GM23338 (cell line): Measurements from ENCODE around the gene PAX5. TPM values are rescaled to one million over a fixed set of nuclear protein-coding genes. Genes with fewer than 3 reads are reported as not detected.

Experiments used
- ATAC-seq: fragments of 200-7000 bp; cut with Tn5 transposase; 3 replicates; pipeline ENCODE4 v1.9.1; 2020
- DNase-seq: peaks from one replicate; pipeline ENCODE4 v3.0.0-alpha.2; 2015; ENCODE audit warnings: low spot score
- H2AFZ ChIP-seq: fragments of 200-600 bp; sonication (generic); 2 replicates; pipeline ENCODE4 v1.8.0; 2016; ENCODE audit warnings: antibody characterized with exemption, mild to moderate bottlenecking, moderate library complexity
- H3F3A ChIP-seq: fragments of 200-600 bp; sonication (generic); replicated peaks from 2 replicates; pipeline ENCODE4 v1.8.0; 2017; ENCODE audit warnings: antibody characterized with exemption, mixed run types, low read depth
- H3K27ac ChIP-seq: fragments of 200-600 bp; sonication (generic); 2 replicates; pipeline ENCODE4 v1.6.1; 2016; ENCODE audit warnings: low read depth
- H3K27me3 ChIP-seq: fragments of 200-600 bp; sonication (generic); 2 replicates; pipeline ENCODE4 v1.8.0; 2016; ENCODE audit warnings: mild to moderate bottlenecking, mixed run types, moderate library complexity; ENCODE audit not compliant: insufficient read depth
- H3K36me3 ChIP-seq: fragments of 200-600 bp; sonication (generic); 2 replicates; pipeline ENCODE4 v1.8.0; 2016; ENCODE audit warnings: mild to moderate bottlenecking; ENCODE audit not compliant: insufficient read depth
- H3K4me1 ChIP-seq: fragments of 200-600 bp; sonication (generic); 2 replicates; pipeline ENCODE4 v1.8.0; 2016; ENCODE audit warnings: mild to moderate bottlenecking, moderate library complexity; ENCODE audit not compliant: insufficient read depth
- H3K4me2 ChIP-seq: fragments of 200-600 bp; sonication (generic); 2 replicates; pipeline ENCODE4 v1.7.1; 2017; ENCODE audit warnings: mixed run types
- H3K4me3 ChIP-seq: fragments of 200-600 bp; sonication (generic); 2 replicates; pipeline ENCODE4 v1.6.1; 2016; ENCODE audit warnings: mixed run types
- H3K79me2 ChIP-seq: fragments of 200-600 bp; sonication (generic); replicated peaks from 2 replicates; pipeline ENCODE4 v1.8.0; 2017; ENCODE audit warnings: mild to moderate bottlenecking; ENCODE audit not compliant: insufficient read depth
- H3K9me2 ChIP-seq: fragments of 200-600 bp; sonication (generic); 2 replicates; pipeline ENCODE4 v1.8.0; 2017; ENCODE audit not compliant: insufficient read depth
- H4K20me1 ChIP-seq: fragments of 200-600 bp; sonication (generic); replicated peaks from 2 replicates; pipeline ENCODE4 v1.8.0; 2017; ENCODE audit warnings: mild to moderate bottlenecking; ENCODE audit not compliant: insufficient read depth
- H3K27ac Mint-ChIP-seq: 2 replicates; pipeline ENCODE4 v1.8.0; 2020; ENCODE audit warnings: inconsistent platforms, mild to moderate bottlenecking, moderate library complexity, mixed read lengths
- H3K27me3 Mint-ChIP-seq: 3 replicates; pipeline ENCODE4 v1.8.0; 2022; ENCODE audit warnings: low read depth, mild to moderate bottlenecking, moderate library complexity, mixed read lengths, inconsistent platforms; ENCODE audit not compliant: insufficient read depth, poor library complexity
- H3K36me3 Mint-ChIP-seq: 3 replicates; pipeline ENCODE4 v1.8.0; 2021; ENCODE audit warnings: low read depth, mild to moderate bottlenecking, inconsistent platforms, moderate library complexity, mixed read lengths
- H3K4me1 Mint-ChIP-seq: 3 replicates; pipeline ENCODE4 v1.8.0; 2020; ENCODE audit warnings: mild to moderate bottlenecking, inconsistent platforms, mixed read lengths
- H3K4me3 Mint-ChIP-seq: 3 replicates; pipeline ENCODE4 v1.8.0; 2021; ENCODE audit warnings: moderate library complexity, mild to moderate bottlenecking, inconsistent platforms, mixed read lengths
- H3K9me3 Mint-ChIP-seq: 3 replicates; pipeline ENCODE4 v1.8.0; 2020; ENCODE audit warnings: moderate library complexity, mild to moderate bottlenecking, inconsistent platforms, mixed read lengths
- JUNB ChIP-seq: IDR thresholded peaks from one replicate; pipeline ENCODE4 v1.6.1; 2016; ENCODE audit warnings: antibody characterized with exemption; ENCODE audit not compliant: unreplicated experiment
- POLR2AphosphoS5 ChIP-seq: IDR thresholded peaks from 2 replicates; pipeline ENCODE4 v1.6.1; 2016; ENCODE audit warnings: antibody characterized with exemption, low read depth
- STAT1 ChIP-seq: IDR thresholded peaks from one replicate; pipeline ENCODE4 v1.6.1; 2016; ENCODE audit warnings: antibody characterized with exemption; ENCODE audit not compliant: unreplicated experiment
- ZNF114 ChIP-seq: fragments of 250-450 bp; sonication (Bioruptor Pico); IDR thresholded peaks from 2 replicates; pipeline ENCODE4 v1.5.0; 2020; ENCODE audit warnings: mild to moderate bottlenecking, moderate library complexity
- polyA plus RNA-seq: library from polyadenylated mRNA; unstranded; fragments of >200 nt; fragmentation: Nextera tagmentation; extraction: Ambion mirVana; gene quantifications from 2 replicates; pipeline ENCODE4 v1.2.1, GENCODE V29; 2016
- total RNA-seq: library from RNA; depleted of rRNA; stranded (reverse); fragments of >200 nt; shearing (Covaris generic); gene quantifications from 2 replicates; pipeline ENCODE4 v1.2.3, GENCODE V29; 2014
- TF ChIP-seq, protein P1 (sequence below), 2 experiments: fragments of 200-600 bp in 1 of 2; sonication (generic) in 1 of 2; conservative IDR thresholded peaks; 2 replicates each; pipeline versions ENCODE4 v1.5.1 to v1.6.1; 2016 to 2017; ENCODE audit warnings: antibody characterized with exemption in 2 of 2, low read depth in 2 of 2, mild to moderate bottlenecking in 2 of 2, moderate library complexity in 1 of 2
- TF ChIP-seq, protein P2 (sequence below): fragments of 250-450 bp; sonication (Bioruptor Pico); IDR thresholded peaks from 2 replicates; pipeline ENCODE4 v1.5.0; 2020; ENCODE audit warnings: mild to moderate bottlenecking, moderate library complexity
- TF ChIP-seq, protein P3 (sequence below): IDR thresholded peaks from one replicate; pipeline ENCODE4 v1.6.1; 2018; ENCODE audit warnings: antibody characterized with exemption; ENCODE audit not compliant: unreplicated experiment

PAX5 gene
- total and polyA plus RNA-seq, 2 experiments from 2014 or later = 0.17 to 0.60 TPM

DNA sequence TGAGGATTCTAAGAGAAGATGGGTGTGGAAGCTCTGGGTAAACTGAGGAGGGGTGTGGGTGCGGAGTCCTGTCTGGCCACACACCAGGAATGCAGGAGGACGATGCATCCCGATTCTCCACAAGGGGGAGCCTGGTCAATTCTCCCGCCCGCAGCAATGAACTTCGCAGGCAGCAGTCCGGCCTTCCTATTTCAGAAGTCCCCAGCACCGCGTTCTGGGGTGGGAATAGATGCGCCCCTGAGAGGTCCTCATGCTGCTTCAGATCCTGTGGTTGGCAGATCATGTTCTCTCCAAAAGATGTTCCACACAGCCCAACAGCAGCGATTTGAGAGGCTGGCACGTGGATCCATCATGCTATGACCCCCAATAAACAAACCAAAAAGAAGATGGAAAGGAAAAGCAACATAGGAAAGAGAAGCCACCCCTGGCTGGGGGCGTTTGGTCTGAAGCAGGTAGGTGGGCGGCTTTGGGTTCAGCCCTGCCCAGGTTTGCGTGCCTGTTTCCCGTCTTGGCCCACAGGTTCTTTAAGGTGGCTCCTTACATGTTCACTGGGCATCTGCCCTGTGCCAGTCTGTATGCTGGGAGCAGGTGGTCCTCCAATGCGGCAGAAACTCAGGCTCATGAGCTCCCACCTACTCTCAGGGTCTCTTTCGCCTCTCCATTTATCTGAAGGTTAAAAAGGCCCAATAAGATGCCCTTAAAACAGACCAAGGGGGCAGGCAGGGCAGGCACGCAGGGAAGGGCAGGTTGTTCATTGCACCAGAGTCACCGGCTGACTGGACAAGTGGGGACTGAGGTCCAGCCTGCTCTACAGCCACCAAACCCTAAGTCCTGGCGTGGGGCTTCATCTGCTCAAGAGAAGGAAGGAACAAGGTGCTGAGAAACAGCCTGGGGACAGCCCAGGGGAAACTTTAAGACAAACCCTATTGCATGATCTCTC lies 171.6 kb downstream of the PAX5 start:
- H3K27me3 Mint-ChIP-seq = peaks cover 19% of the 10 kb centered on the region
- no peak overlapping the region for H3K4me3 ChIP-seq
- H3K27ac ChIP-seq = no peak overlapping the region
- DNase-seq = peak; percentile 84
- H3K27ac Mint-ChIP-seq = no peak overlapping the region
- no peak overlapping the region for H3K4me2 ChIP-seq
- H3K36me3 Mint-ChIP-seq = no peaks in the 10 kb centered on the region
- peaks cover 19% of the 10 kb centered on the region for H3K4me1 Mint-ChIP-seq
- no peaks in the 10 kb centered on the region for H4K20me1 ChIP-seq
- H3F3A ChIP-seq = no peaks in the 10 kb centered on the region
- H3K4me1 ChIP-seq = peaks cover 6% of the 10 kb centered on the region; the same call in 1 of the 2 replicates
- H2AFZ ChIP-seq = peak overlapping the region; percentile 72; the same call in 1 of the 2 replicates
- ATAC-seq = peak; percentile 65
- no peaks in the 10 kb centered on the region for H3K9me2 ChIP-seq
- TF ChIP-seq POLR2AphosphoS5 = no peak
- TF ChIP-seq, protein P1, sequence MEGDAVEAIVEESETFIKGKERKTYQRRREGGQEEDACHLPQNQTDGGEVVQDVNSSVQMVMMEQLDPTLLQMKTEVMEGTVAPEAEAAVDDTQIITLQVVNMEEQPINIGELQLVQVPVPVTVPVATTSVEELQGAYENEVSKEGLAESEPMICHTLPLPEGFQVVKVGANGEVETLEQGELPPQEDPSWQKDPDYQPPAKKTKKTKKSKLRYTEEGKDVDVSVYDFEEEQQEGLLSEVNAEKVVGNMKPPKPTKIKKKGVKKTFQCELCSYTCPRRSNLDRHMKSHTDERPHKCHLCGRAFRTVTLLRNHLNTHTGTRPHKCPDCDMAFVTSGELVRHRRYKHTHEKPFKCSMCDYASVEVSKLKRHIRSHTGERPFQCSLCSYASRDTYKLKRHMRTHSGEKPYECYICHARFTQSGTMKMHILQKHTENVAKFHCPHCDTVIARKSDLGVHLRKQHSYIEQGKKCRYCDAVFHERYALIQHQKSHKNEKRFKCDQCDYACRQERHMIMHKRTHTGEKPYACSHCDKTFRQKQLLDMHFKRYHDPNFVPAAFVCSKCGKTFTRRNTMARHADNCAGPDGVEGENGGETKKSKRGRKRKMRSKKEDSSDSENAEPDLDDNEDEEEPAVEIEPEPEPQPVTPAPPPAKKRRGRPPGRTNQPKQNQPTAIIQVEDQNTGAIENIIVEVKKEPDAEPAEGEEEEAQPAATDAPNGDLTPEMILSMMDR (conservative IDR thresholded peaks at IDR 0.05; ENCODE audit: low read depth in 2 of 2) = peak; percentile 68 to 77
- no peaks in the 10 kb centered on the region for H3K36me3 ChIP-seq
- H3K27me3 ChIP-seq = peaks cover 5% of the 10 kb centered on the region; the same call in 1 of the 2 replicates
- no peak overlapping the region for H3K4me3 Mint-ChIP-seq
- no peaks in the 10 kb centered on the region for H3K9me3 Mint-ChIP-seq
- no peaks in the 10 kb centered on the region for H3K79me2 ChIP-seq

DNA sequence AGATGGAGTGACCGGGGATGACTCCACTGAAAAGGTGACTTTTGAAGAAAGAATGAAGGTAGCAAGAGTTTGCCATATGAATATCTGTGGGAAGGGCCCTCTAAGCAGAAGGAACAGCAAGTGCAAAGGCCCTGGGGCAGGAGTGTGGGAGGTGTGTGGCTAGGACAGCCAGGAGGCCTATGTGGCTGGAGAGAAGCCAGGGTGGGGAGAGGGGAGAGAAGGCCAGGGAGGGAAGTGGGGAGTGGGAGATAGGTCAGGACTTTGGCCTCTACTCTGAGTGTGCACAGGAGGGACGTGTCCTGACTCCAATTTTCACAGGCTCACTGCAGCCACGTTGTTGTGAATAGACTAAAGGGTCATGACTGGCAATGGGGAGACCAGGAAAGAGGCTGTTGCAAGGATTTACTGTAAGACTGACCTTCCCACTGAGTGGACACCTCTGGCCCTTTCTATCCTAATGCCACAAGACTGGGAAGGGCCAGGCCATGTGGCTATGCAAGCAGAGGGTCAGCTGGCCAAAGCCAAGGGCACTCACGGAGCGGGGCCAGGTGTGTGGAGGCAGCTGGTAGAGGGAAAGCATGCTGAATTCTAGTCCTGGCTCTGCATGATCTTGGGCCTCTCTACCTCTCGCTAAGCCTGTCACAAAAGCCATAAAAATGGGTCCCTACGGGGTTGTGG lies 172.4 kb downstream of the PAX5 start:
- H3K4me3 ChIP-seq = no peak overlapping the region
- no peaks in the 10 kb centered on the region for H4K20me1 ChIP-seq
- no peak overlapping the region for H2AFZ ChIP-seq
- H3K27me3 ChIP-seq = peaks cover 5% of the 10 kb centered on the region; the same call in 1 of the 2 replicates
- ATAC-seq (no peak), DNase-seq (no peak)
- no peaks in the 10 kb centered on the region for H3K79me2 ChIP-seq
- no peak overlapping the region for H3K4me2 ChIP-seq
- Mint-ChIP-seq H3K27me3 (peaks cover 22% of the 10 kb centered on the region), H3K9me3 (no peaks in the 10 kb centered on the region), H3K4me3 (no peak overlapping the region), H3K36me3 (no peaks in the 10 kb centered on the region), H3K4me1 (peaks cover 19% of the 10 kb centered on the region), H3K27ac (no peak overlapping the region)
- H3K9me2 ChIP-seq = no peaks in the 10 kb centered on the region
- H3K27ac ChIP-seq = no peak overlapping the region
- peaks cover 6% of the 10 kb centered on the region; the same call in 1 of the 2 replicates for H3K4me1 ChIP-seq
- no peaks in the 10 kb centered on the region for H3F3A ChIP-seq
- H3K36me3 ChIP-seq = no peaks in the 10 kb centered on the region
- TF ChIP-seq, protein P2, sequence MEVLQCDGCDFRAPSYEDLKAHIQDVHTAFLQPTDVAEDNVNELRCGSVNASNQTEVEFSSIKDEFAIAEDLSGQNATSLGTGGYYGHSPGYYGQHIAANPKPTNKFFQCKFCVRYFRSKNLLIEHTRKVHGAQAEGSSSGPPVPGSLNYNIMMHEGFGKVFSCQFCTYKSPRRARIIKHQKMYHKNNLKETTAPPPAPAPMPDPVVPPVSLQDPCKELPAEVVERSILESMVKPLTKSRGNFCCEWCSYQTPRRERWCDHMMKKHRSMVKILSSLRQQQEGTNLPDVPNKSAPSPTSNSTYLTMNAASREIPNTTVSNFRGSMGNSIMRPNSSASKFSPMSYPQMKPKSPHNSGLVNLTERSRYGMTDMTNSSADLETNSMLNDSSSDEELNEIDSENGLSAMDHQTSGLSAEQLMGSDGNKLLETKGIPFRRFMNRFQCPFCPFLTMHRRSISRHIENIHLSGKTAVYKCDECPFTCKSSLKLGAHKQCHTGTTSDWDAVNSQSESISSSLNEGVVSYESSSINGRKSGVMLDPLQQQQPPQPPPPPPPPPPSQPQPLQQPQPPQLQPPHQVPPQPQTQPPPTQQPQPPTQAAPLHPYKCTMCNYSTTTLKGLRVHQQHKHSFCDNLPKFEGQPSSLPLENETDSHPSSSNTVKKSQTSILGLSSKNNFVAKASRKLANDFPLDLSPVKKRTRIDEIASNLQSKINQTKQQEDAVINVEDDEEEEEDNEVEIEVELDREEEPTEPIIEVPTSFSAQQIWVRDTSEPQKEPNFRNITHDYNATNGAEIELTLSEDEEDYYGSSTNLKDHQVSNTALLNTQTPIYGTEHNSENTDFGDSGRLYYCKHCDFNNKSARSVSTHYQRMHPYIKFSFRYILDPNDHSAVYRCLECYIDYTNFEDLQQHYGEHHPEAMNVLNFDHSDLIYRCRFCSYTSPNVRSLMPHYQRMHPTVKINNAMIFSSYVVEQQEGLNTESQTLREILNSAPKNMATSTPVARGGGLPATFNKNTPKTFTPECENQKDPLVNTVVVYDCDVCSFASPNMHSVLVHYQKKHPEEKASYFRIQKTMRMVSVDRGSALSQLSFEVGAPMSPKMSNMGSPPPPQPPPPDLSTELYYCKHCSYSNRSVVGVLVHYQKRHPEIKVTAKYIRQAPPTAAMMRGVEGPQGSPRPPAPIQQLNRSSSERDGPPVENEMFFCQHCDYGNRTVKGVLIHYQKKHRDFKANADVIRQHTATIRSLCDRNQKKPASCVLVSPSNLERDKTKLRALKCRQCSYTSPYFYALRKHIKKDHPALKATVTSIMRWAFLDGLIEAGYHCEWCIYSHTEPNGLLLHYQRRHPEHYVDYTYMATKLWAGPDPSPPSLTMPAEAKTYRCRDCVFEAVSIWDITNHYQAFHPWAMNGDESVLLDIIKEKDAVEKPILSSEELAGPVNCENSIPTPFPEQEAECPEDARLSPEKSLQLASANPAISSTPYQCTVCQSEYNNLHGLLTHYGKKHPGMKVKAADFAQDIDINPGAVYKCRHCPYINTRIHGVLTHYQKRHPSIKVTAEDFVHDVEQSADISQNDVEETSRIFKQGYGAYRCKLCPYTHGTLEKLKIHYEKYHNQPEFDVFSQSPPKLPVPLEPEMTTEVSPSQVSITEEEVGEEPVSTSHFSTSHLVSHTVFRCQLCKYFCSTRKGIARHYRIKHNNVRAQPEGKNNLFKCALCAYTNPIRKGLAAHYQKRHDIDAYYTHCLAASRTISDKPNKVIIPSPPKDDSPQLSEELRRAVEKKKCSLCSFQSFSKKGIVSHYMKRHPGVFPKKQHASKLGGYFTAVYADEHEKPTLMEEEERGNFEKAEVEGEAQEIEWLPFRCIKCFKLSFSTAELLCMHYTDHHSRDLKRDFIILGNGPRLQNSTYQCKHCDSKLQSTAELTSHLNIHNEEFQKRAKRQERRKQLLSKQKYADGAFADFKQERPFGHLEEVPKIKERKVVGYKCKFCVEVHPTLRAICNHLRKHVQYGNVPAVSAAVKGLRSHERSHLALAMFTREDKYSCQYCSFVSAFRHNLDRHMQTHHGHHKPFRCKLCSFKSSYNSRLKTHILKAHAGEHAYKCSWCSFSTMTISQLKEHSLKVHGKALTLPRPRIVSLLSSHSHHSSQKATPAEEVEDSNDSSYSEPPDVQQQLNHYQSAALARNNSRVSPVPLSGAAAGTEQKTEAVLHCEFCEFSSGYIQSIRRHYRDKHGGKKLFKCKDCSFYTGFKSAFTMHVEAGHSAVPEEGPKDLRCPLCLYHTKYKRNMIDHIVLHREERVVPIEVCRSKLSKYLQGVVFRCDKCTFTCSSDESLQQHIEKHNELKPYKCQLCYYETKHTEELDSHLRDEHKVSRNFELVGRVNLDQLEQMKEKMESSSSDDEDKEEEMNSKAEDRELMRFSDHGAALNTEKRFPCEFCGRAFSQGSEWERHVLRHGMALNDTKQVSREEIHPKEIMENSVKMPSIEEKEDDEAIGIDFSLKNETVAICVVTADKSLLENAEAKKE (CRISPR knock-in tag) = no peak
- TF ChIP-seq JUNB = no peak
- TF ChIP-seq, protein P3, sequence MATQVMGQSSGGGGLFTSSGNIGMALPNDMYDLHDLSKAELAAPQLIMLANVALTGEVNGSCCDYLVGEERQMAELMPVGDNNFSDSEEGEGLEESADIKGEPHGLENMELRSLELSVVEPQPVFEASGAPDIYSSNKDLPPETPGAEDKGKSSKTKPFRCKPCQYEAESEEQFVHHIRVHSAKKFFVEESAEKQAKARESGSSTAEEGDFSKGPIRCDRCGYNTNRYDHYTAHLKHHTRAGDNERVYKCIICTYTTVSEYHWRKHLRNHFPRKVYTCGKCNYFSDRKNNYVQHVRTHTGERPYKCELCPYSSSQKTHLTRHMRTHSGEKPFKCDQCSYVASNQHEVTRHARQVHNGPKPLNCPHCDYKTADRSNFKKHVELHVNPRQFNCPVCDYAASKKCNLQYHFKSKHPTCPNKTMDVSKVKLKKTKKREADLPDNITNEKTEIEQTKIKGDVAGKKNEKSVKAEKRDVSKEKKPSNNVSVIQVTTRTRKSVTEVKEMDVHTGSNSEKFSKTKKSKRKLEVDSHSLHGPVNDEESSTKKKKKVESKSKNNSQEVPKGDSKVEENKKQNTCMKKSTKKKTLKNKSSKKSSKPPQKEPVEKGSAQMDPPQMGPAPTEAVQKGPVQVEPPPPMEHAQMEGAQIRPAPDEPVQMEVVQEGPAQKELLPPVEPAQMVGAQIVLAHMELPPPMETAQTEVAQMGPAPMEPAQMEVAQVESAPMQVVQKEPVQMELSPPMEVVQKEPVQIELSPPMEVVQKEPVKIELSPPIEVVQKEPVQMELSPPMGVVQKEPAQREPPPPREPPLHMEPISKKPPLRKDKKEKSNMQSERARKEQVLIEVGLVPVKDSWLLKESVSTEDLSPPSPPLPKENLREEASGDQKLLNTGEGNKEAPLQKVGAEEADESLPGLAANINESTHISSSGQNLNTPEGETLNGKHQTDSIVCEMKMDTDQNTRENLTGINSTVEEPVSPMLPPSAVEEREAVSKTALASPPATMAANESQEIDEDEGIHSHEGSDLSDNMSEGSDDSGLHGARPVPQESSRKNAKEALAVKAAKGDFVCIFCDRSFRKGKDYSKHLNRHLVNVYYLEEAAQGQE = no peak
- TF ChIP-seq ZNF114 (CRISPR knock-in tag) = no peak
- TF ChIP-seq STAT1 = no peak
